K562 (cell line): ENCODE data around the gene DSTYK. TPM values are rescaled to one million over a fixed set of nuclear protein-coding genes. Genes with fewer than 3 reads are reported as not detected.

Source experiments
- ATAC-seq: fragments of 200-7000 bp; cut with Tn5 transposase; 3 replicates; pipeline ENCODE4 v1.9.1; 2020; ENCODE audit warnings: moderate library complexity
- BruUV-seq: library from RNA; stranded (reverse); fragments of 400-500 nt; replicated peaks from 2 replicates; lab custom pipeline; 2021; lab: Mats Ljungman, UMichigan
- CTCF ChIA-PET: fragments of 300-600 bp; formaldehyde crosslinking; extraction: SDS; loops from one replicate; lab custom pipeline; 2021; ENCODE audit warnings: low intra/inter-chr PET ratio; lab: Yijun Ruan, JAX
- POLR2A ChIA-PET: fragments of 300-600, 350-650 bp; sonication (Branson Sonifier 250); formaldehyde crosslinking; extraction: SDS; loops from one replicate; lab custom pipeline; 2021; ENCODE audit warnings: antibody characterized with exemption, inconsistent platforms; lab: Yijun Ruan, JAX
- DNase-seq, 4 experiments: peaks; one replicate each; pipeline versions ENCODE4 v3.0.0 to v3.0.0-alpha.2; 2011 to 2018; ENCODE audit warnings: low spot score in 3 of 4, mixed read lengths in 3 of 4; ENCODE audit errors: extremely low read depth in 1 of 4
- FAIRE-seq: peaks from 2 replicates; lab custom pipeline; 2011; peaks lifted over from hg19 to GRCh38; lab: Jason Lieb, UNC
- H2AFZ ChIP-seq: 2 replicates; pipeline ENCODE4 v1.6.0; 2011; ENCODE audit warnings: low read depth, low read length, control low read depth, inconsistent platforms
- H3K27ac ChIP-seq: fragments of 200-600 bp; 3 replicates; pipeline ENCODE4 v1.8.0; 2011; ENCODE audit warnings: low read depth, mild to moderate bottlenecking, control low read depth, inconsistent platforms, low read length, moderate library complexity, mixed read lengths; ENCODE audit errors: extremely low read depth
- H3K27me3 ChIP-seq, 2 experiments: fragments of 300-600 bp in 1 of 2; 2 replicates in 1 of 2; 3 replicates in 1 of 2; pipeline versions ENCODE4 v1.6.0 to v1.8.0; 2011; ENCODE audit warnings: inconsistent platforms in 2 of 2, low read length in 2 of 2, mild to moderate bottlenecking in 1 of 2, mixed read lengths in 1 of 2, moderate library complexity in 1 of 2; ENCODE audit not compliant: control insufficient read depth in 2 of 2, insufficient read depth in 2 of 2
- H3K36me3 ChIP-seq: fragments of 300-600 bp; 3 replicates; pipeline ENCODE4 v1.8.0; 2011; ENCODE audit warnings: mild to moderate bottlenecking, low read length, inconsistent platforms; ENCODE audit not compliant: control insufficient read depth, insufficient read depth
- H3K4me1 ChIP-seq, 2 experiments: fragments of 200-600 bp in 1 of 2; replicated peaks in 1 of 2; 2 replicates in 1 of 2; 3 replicates in 1 of 2; pipeline versions ENCODE4 v1.5.1 to v1.8.0; 2011; ENCODE audit warnings: inconsistent platforms in 2 of 2, low read length in 2 of 2, mild to moderate bottlenecking in 1 of 2, mixed read lengths in 1 of 2, moderate library complexity in 1 of 2; ENCODE audit not compliant: control insufficient read depth in 2 of 2, insufficient read depth in 2 of 2
- H3K4me2 ChIP-seq: 2 replicates; pipeline ENCODE4 v1.6.1; 2011; ENCODE audit warnings: low read length, control low read depth, inconsistent platforms, mixed read lengths; ENCODE audit not compliant: insufficient read depth
- H3K4me3 ChIP-seq: fragments of 200-600 bp; sonication (generic), shearing (Covaris generic); 2 replicates; pipeline ENCODE4 v1.5.1; 2016; ENCODE audit warnings: control low read depth, inconsistent platforms
- H3K79me2 ChIP-seq: fragments of 200-600 bp; 3 replicates; pipeline ENCODE4 v1.8.0; 2011; ENCODE audit warnings: low read length, inconsistent platforms; ENCODE audit not compliant: control insufficient read depth, insufficient read depth
- H3K9ac ChIP-seq, 2 experiments: 2 replicates each; pipeline versions ENCODE4 v1.6.0 to v1.6.1; 2011; ENCODE audit warnings: low read depth in 2 of 2, low read length in 2 of 2, control low read depth in 1 of 2, inconsistent platforms in 1 of 2, mild to moderate bottlenecking in 1 of 2, mixed read lengths in 1 of 2; ENCODE audit not compliant: insufficient read depth in 1 of 2
- H3K9me1 ChIP-seq: one replicate; pipeline ENCODE4 v1.6.0; 2011; ENCODE audit warnings: inconsistent platforms, mild to moderate bottlenecking, low read length, moderate library complexity; ENCODE audit not compliant: control insufficient read depth, insufficient read depth
- H3K9me3 ChIP-seq: replicated peaks from 2 replicates; pipeline ENCODE4 v1.5.1; 2011; ENCODE audit warnings: low read depth, low read length, inconsistent platforms; ENCODE audit not compliant: control insufficient read depth, insufficient read depth
- H4K20me1 ChIP-seq: replicated peaks from 2 replicates; pipeline ENCODE4 v1.6.1; 2011; ENCODE audit warnings: low read length, inconsistent platforms, mixed read lengths; ENCODE audit not compliant: control insufficient read depth, insufficient read depth
- GTF2F1 ChIP-seq: IDR thresholded peaks from 2 replicates; pipeline ENCODE4 v1.6.1; 2011; ENCODE audit warnings: low read depth, low read length, improper control_type of control experiment
- HDAC3 ChIP-seq: fragments of 450-650 bp; IDR thresholded peaks from 2 replicates; pipeline ENCODE4 v1.6.1; 2018; ENCODE audit warnings: borderline replicate concordance, mild to moderate bottlenecking, moderate library complexity; ENCODE audit not compliant: partially characterized antibody
- MBD2 ChIP-seq: sonication (generic); IDR thresholded peaks from 2 replicates; pipeline ENCODE4 v1.6.1; 2016; ENCODE audit warnings: low read depth, borderline replicate concordance
- NR4A1 ChIP-seq, 2 experiments: fragments of 250-450 bp in 1 of 2; fragments of 450-650 bp in 1 of 2; sonication (Bioruptor Pico) in 1 of 2; IDR thresholded peaks; 2 replicates each; pipeline versions ENCODE4 v1.4.0 to v1.6.1; 2016 to 2020; ENCODE audit warnings: mild to moderate bottlenecking in 2 of 2, missing compliant biosample characterization in 1 of 2, missing genetic modification characterization in 1 of 2, moderate library complexity in 1 of 2
- PRDM10 ChIP-seq: fragments of 450-650 bp; IDR thresholded peaks from 2 replicates; pipeline ENCODE4 v1.6.1; 2018; ENCODE audit not compliant: partially characterized antibody
- RBM22 ChIP-seq: fragments of 200-400 bp; formaldehyde crosslinking; IDR thresholded peaks from 2 replicates; pipeline ENCODE4 v1.6.1; 2018; ENCODE audit warnings: low read length, low read depth; ENCODE audit not compliant: poor library complexity, severe bottlenecking
- YY1 ChIP-seq, 3 experiments: IDR thresholded peaks; 2 replicates each; pipeline ENCODE4 v1.6.1; 2011; ENCODE audit warnings: low read length in 2 of 3, mild to moderate bottlenecking in 2 of 3, moderate library complexity in 2 of 3, borderline replicate concordance in 1 of 3, control low read depth in 1 of 3, low read depth in 1 of 3; ENCODE audit not compliant: insufficient read depth in 3 of 3, insufficient replicate concordance in 2 of 3, control insufficient read depth in 1 of 3, insufficient read length in 1 of 3; ENCODE audit errors: extremely low read depth in 1 of 3
- ZBTB8A ChIP-seq: fragments of 450-650 bp; IDR thresholded peaks from 2 replicates; pipeline ENCODE4 v1.6.1; 2018; ENCODE audit warnings: mild to moderate bottlenecking, moderate library complexity; ENCODE audit not compliant: partially characterized antibody
- ZNF23 ChIP-seq: fragments of 250-450 bp; sonication (Bioruptor Pico); IDR thresholded peaks from 2 replicates; pipeline ENCODE4 v1.4.0; 2020; ENCODE audit warnings: mild to moderate bottlenecking
- WGBS: fragments of 100-300 bp; shearing (Covaris generic); methylation state at CpG from one replicate; pipeline ENCODE4 v1.1.6; 2016; ENCODE audit warnings: low coverage, mixed read lengths; ENCODE audit not compliant: insufficient coverage; ENCODE audit errors: missing lambda C conversion rate; 5-methylcytosine and 5-hydroxymethylcytosine counted together
- in situ Hi-C: fragments of 300-500 bp; cut with MboI; formaldehyde crosslinking; loops from 4 replicates; pipeline ENCODE4 v1.15.0; 2018; ENCODE audit warnings: inconsistent platforms, mixed read lengths
- intact Hi-C: fragments of 100-400 bp; cut with micrococcal nuclease; formaldehyde crosslinking; loops from 2 replicates; pipeline ENCODE4 v1.14.2; 2022
- polyA plus RNA-seq, 8 experiments: library from polyadenylated mRNA; depleted of rRNA in 4 of 8; stranded (reverse) in 5 of 8; unstranded in 3 of 8; fragments of >200 nt; fragmentation: Nextera tagmentation in 2 of 8; fragmentation: Illumina TruSeq in 1 of 8; extraction: Ambion mirVana in 2 of 8; extraction: Trizol in 1 of 8; gene quantifications; 2 replicates each; pipeline versions ENCODE4 v1.2.1 to v1.2.3, GENCODE V29; 2011 to 2014; ENCODE audit warnings: inconsistent platforms in 1 of 8, missing spikeins in 1 of 8
- total RNA-seq, 7 experiments: library from RNA; depleted of rRNA in 6 of 7; stranded (reverse); fragments of >200 nt in 6 of 7; fragmentation: Illumina TruSeq in 2 of 7; extraction: Trizol in 2 of 7; gene quantifications; 2 replicates each; pipeline versions ENCODE4 v1.2.1 to v1.2.3, GENCODE V29; 2011 to 2021; ENCODE audit warnings: low replicate concordance in 1 of 7
- TF ChIP-seq, protein P1 (sequence below): fragments of 250-450 bp; sonication (Bioruptor Pico); IDR thresholded peaks from 2 replicates; pipeline ENCODE4 v1.4.0; 2020; ENCODE audit warnings: mild to moderate bottlenecking, moderate library complexity, borderline replicate concordance

Gene DSTYK
- total and polyA plus RNA-seq, 9 of the 15 experiments (the other 6 are each of a cell fraction or from before 2014, with no cell fraction given), result 4.2 to 7.1 (median 6.2) TPM

DNA sequence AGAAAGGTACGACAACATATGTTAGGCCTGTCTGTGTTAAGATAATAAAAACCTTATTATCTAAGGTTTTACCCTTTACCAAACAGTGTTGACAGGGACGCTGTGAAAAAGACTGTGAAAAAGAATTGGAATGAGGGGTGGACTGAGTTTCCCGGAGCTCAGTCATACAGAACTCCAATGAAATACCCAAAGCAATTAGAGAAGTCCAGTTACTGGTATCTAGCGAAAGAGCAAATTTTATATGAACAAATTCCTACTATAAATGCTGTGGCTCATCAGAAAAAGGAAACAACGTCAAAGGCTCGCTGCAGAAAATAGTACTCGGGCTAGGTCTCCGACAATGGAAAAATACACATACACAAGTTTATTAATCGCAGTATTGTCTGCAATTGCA, 89.0 kb downstream of the DSTYK start (continued):
- TF ChIP-seq, protein P1, sequence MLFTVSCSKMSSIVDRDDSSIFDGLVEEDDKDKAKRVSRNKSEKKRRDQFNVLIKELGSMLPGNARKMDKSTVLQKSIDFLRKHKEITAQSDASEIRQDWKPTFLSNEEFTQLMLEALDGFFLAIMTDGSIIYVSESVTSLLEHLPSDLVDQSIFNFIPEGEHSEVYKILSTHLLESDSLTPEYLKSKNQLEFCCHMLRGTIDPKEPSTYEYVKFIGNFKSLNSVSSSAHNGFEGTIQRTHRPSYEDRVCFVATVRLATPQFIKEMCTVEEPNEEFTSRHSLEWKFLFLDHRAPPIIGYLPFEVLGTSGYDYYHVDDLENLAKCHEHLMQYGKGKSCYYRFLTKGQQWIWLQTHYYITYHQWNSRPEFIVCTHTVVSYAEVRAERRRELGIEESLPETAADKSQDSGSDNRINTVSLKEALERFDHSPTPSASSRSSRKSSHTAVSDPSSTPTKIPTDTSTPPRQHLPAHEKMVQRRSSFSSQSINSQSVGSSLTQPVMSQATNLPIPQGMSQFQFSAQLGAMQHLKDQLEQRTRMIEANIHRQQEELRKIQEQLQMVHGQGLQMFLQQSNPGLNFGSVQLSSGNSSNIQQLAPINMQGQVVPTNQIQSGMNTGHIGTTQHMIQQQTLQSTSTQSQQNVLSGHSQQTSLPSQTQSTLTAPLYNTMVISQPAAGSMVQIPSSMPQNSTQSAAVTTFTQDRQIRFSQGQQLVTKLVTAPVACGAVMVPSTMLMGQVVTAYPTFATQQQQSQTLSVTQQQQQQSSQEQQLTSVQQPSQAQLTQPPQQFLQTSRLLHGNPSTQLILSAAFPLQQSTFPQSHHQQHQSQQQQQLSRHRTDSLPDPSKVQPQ (CRISPR knock-in tag), result no peak
- no peak for TF ChIP-seq HDAC3

DNA sequence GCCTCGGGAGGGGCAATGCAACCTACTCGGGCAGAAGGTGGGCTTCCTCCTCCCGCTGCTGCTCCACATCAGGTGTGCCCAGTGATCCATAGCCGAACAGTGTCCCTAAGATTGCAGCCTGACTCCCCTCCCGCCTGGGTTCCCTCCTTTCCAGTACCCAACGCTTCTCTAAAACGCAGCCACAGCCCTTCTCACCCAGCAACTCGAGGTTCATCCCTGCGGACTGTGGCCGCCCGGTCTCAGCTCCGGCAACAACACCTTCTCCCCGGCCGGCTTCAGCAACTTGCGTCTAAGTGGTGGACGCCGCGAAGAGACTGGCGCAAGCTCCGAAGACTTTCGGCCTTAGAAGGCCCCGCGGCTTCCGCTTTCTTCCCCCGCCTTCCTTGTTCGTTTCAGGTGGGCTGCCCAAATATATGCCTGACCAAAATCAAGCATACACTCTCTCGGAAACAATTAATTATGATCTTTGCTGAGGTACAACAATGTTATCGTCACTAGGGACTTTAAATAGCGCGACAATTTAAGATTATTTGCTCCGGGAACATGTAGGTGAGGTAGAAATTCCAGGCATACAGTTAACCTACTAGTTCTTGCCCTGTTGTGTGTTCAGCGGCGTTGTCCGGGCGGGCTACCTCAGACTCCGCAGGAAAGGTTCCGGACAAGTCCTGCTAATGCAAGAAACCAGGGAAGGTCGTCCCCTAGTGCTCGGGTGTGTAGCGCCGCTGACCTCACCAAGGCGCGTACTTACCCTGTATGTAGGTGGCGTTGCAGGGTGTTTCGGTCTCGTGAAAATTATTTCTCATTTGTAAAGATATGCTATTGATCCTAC, 89.6 kb downstream of the DSTYK start, which contains the start of gene RBBP5:
TSS of gene RBBP5 (minus strand) at position 319 of the 829 bp plus-strand sequence. CDS start at position 214, 105 bp downstream.
- BruUV-seq, result no TSS peak
- WGBS, result 1% methylated on average over 46 of the region's 46 CpGs
- ATAC-seq (peak; percentile 98), FAIRE-seq (peak; percentile 97), DNase-seq (peak; percentile 93 to 99 (median 94))
- ChIA-PET POLR2A (interaction anchor here (0.6 to 5.9 kb wide), 33 partner anchors 9 to 1838 kb away, joined by 3 to 55 read pairs (median 4); no protein-coding TSS in a partner anchor), CTCF (interaction anchor here (1.7 kb wide), 1 partner anchor 134 kb away, joined by 7 read pairs; no protein-coding TSS in a partner anchor)
- Histone ChIP-seq H2AFZ (peak within 1 kb of the TSS; percentile 96), H3K9ac (peak within 1 kb of the TSS; percentile 94 to 96), H3K27ac (peak within 1 kb of the TSS; percentile 98), H3K9me1 (no peaks in the 10 kb centered on the region), H3K79me2 (peaks cover 46% of the 10 kb centered on the region), H3K4me1 (peaks cover 18 to 19% of the 10 kb centered on the region in 2 experiments; a peak in 4 of 5 replicates), H4K20me1 (peaks cover 8% of the 10 kb centered on the region; the same call in 1 of the 2 replicates), H3K9me3 (no peaks in the 10 kb centered on the region), H3K4me2 (peak within 1 kb of the TSS; percentile 95), H3K36me3 (peaks cover 27% of the 10 kb centered on the region; the same call in 2 of the 3 replicates), H3K4me3 (peak within 1 kb of the TSS; percentile 73), H3K27me3 (no peaks in the 10 kb centered on the region)
- in situ Hi-C loops, result no loop called here
- intact Hi-C loops, result loop anchor here (1.0 to 5.0 kb wide), 5 partner anchors 35 to 134 kb away; partner anchors contain the start of gene DSTYK
- TF ChIP-seq NR4A1 (CRISPR knock-in tag; IDR thresholded peaks at IDR 0.05), result peak; percentile 64; the same call in 1 of the 2 replicates
- peak; percentile 94 for TF ChIP-seq NR4A1 (tag; IDR thresholded peaks at IDR 0.05)
- TF ChIP-seq RBM22, result no peak
- peak; percentile 29; the same call in 1 of the 2 replicates for TF ChIP-seq GTF2F1
- TF ChIP-seq PRDM10, result peak; percentile 83
- TF ChIP-seq YY1 (IDR thresholded peaks at IDR 0.05; ENCODE audit: borderline replicate concordance in 1 of 3, control insufficient read depth in 1 of 3, extremely low read depth in 1 of 3, insufficient read depth in 3 of 3, insufficient read length in 1 of 3, insufficient replicate concordance in 2 of 3, low read depth in 1 of 3, low read length in 2 of 3), result peak in 2 of 3 experiments; percentile 72 to 86
- TF ChIP-seq ZBTB8A, result no peak
- peak; percentile 94 for TF ChIP-seq MBD2
- peak; percentile 14; the same call in 1 of the 2 replicates for TF ChIP-seq ZNF23 (CRISPR knock-in tag)
